ENCODE results near the gene C2orf80. TPM values are rescaled to one million over a fixed set of nuclear protein-coding genes. Genes with fewer than 3 reads are reported as not detected.
A peak's percentile ranks its signal among the peaks of the same experiment; 100 is the strongest.
"Not testable (repeated sequence)": the region's sequence is repeated elsewhere in the genome, so short reads cannot be mapped to it uniquely, and the experiment has no call there.

The C2orf80 gene
- total and polyA plus RNA-seq, 2 experiments from 2014 or later = not detected

DNA sequence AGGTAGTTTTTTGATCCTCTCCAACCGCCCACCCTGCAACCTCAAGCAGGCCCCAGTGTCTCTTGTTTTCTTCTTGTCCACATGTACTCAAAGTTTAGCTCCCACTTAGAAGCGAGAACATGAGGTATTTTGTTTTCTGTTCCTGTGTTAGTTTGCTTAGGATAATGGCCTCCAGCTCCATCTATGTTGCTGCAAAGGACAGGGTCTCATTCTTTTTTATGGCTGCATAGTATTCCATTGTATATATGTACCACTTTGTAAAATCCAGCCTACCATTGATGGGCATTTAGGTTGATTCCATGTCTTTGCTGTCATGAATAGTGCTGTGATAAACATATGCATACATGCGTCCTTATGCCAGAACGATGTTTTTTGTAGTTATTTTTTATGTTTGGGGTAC is 62.7 kb downstream of the C2orf80 start:
- H3K4me3 ChIP-seq = no peak overlapping the region
- no peaks in the 10 kb centered on the region for H3K79me2 ChIP-seq (ENCODE audit: insufficient read depth)
- H3K9me3 ChIP-seq (ENCODE audit: low read depth) = no peaks in the 10 kb centered on the region
- H3K4me2 ChIP-seq (ENCODE audit: unreplicated experiment) = no peak overlapping the region
- H4K20me1 ChIP-seq (ENCODE audit: insufficient read depth) = no peaks in the 10 kb centered on the region
- TF ChIP-seq EZH2phosphoT487 (IDR thresholded peaks at IDR 0.05; ENCODE audit: insufficient read depth, low read depth) (no peak), EZH2 (IDR thresholded peaks at IDR 0.05; ENCODE audit: insufficient read depth, poor library complexity, severe bottlenecking) (no peak)
- no peaks in the 10 kb centered on the region for H3F3A ChIP-seq (ENCODE audit: insufficient read depth)
- peaks cover 31% of the 10 kb centered on the region for H3K27me3 ChIP-seq (replicated peaks; ENCODE audit: insufficient read depth)
- no peaks in the 10 kb centered on the region for H3K9me2 ChIP-seq (ENCODE audit: insufficient read depth)
- no peak for DNase-seq
- H2AFZ ChIP-seq = no peak overlapping the region
- WGBS, 2 experiments (ENCODE audit: low coverage in 1 of 2, low lambda C conversion rate in 2 of 2, missing lambda C conversion rate in 2 of 2) = 57 to 65% methylated on average over 4 of the region's 4 CpGs
- in situ Hi-C loops (cut with MboI) = no loop called here
- H3K36me3 ChIP-seq (ENCODE audit: low read depth) = no peaks in the 10 kb centered on the region
- no peaks in the 10 kb centered on the region for H3K4me1 ChIP-seq (ENCODE audit: insufficient read depth)
- no peak overlapping the region for H3K9ac ChIP-seq
- H3K27ac ChIP-seq = no peak overlapping the region

DNA sequence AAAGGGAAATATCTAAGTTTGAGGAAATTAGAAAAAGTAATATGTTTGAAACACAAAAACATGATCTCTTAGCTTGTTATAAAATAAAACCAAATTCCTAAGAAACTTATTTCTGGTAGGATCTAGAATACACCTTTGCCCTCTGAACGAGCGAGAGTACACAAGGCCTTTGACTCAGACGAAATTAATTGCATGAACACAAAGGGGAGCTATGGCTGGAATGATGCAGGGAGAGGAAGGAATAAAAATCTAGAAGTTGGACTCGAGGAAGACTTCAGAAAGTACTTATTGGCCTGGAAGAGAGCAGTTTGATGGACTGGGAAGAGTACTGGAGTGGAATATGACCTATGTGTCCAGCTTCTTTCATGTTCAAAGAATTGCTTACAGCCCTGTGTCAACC is 64.6 kb downstream of the C2orf80 start:
- no peaks in the 10 kb centered on the region for H3K9me2 ChIP-seq (ENCODE audit: insufficient read depth)
- no peak overlapping the region for H3K4me3 ChIP-seq

GRCh38 chr2:208124013-208124715 is 65.7 kb downstream of the C2orf80 start, which contains the start of gene CRYGD:
Gene CRYGD, minus strand, starts transcription at chr2:208124524. Its CDS starts 51 bp downstream, at chr2:208124473.
- H3F3A ChIP-seq (ENCODE audit: insufficient read depth); H3K4me1 ChIP-seq (ENCODE audit: insufficient read depth); H3K36me3 ChIP-seq (ENCODE audit: low read depth); H4K20me1 ChIP-seq (ENCODE audit: insufficient read depth); H3K79me2 ChIP-seq (ENCODE audit: insufficient read depth); H3K9me2 ChIP-seq (ENCODE audit: insufficient read depth); H3K27ac ChIP-seq; in situ Hi-C loops (cut with MboI); H2AFZ ChIP-seq; H3K9me3 ChIP-seq (ENCODE audit: low read depth); H3K9ac ChIP-seq: not testable (repeated sequence)
- peak; percentile 8 for DNase-seq
- 12% methylated on average over 43 to 46 of the region's 46 CpGs for WGBS, 2 experiments (ENCODE audit: low coverage in 1 of 2, low lambda C conversion rate in 2 of 2, missing lambda C conversion rate in 2 of 2)
- H3K4me2 ChIP-seq (ENCODE audit: unreplicated experiment) = peak within 1 kb of the TSS; percentile 48
- 0 out of 2 replicates have a peak within 1 kb of the TSS, but pooled peaks have one; percentile 19 for H3K4me3 ChIP-seq
- H3K27me3 ChIP-seq (replicated peaks; ENCODE audit: insufficient read depth) = peaks cover 45% of the 10 kb centered on the region

More for the DNA sequence above, 64.6 kb downstream of the C2orf80 start:
- no peaks in the 10 kb centered on the region for H3K9me3 ChIP-seq (ENCODE audit: low read depth)
- WGBS, 2 experiments (ENCODE audit: low coverage in 1 of 2, low lambda C conversion rate in 2 of 2, missing lambda C conversion rate in 2 of 2) = 72 to 73% methylated on average over 4 of the region's 4 CpGs
- H2AFZ ChIP-seq = no peak overlapping the region
- no peak overlapping the region for H3K9ac ChIP-seq
- H3K27me3 ChIP-seq (replicated peaks; ENCODE audit: insufficient read depth) = peaks cover 44% of the 10 kb centered on the region
- no peaks in the 10 kb centered on the region for H3K4me1 ChIP-seq (ENCODE audit: insufficient read depth)
- H3K27ac ChIP-seq = no peak overlapping the region
- peak; percentile 31 for TF ChIP-seq EZH2 (IDR thresholded peaks at IDR 0.05; ENCODE audit: insufficient read depth, poor library complexity, severe bottlenecking)
- TF ChIP-seq EZH2phosphoT487 (IDR thresholded peaks at IDR 0.05; ENCODE audit: insufficient read depth, low read depth) = no peak
- no peaks in the 10 kb centered on the region for H4K20me1 ChIP-seq (ENCODE audit: insufficient read depth)
- in situ Hi-C loops (cut with MboI) = no loop called here
- H3K36me3 ChIP-seq (ENCODE audit: low read depth) = no peaks in the 10 kb centered on the region
- no peak overlapping the region for H3K4me2 ChIP-seq (ENCODE audit: unreplicated experiment)
- no peak for DNase-seq
- H3F3A ChIP-seq (ENCODE audit: insufficient read depth) = no peaks in the 10 kb centered on the region
- no peaks in the 10 kb centered on the region for H3K79me2 ChIP-seq (ENCODE audit: insufficient read depth)

GRCh38 chr2:208122248-208122647 is 67.6 kb downstream of the C2orf80 start:
- H3K4me1 ChIP-seq (ENCODE audit: insufficient read depth) = no peaks in the 10 kb centered on the region
- no peak overlapping the region for H3K9ac ChIP-seq
- no peaks in the 10 kb centered on the region for H3K79me2 ChIP-seq (ENCODE audit: insufficient read depth)
- H3K4me3 ChIP-seq = no peak overlapping the region
- no peaks in the 10 kb centered on the region for H3K36me3 ChIP-seq (ENCODE audit: low read depth)
- no peaks in the 10 kb centered on the region for H4K20me1 ChIP-seq (ENCODE audit: insufficient read depth)
- no peak for TF ChIP-seq EZH2 (IDR thresholded peaks at IDR 0.05; ENCODE audit: insufficient read depth, poor library complexity, severe bottlenecking)
- TF ChIP-seq EZH2phosphoT487 (IDR thresholded peaks at IDR 0.05; ENCODE audit: insufficient read depth, low read depth) = no peak
- H3F3A ChIP-seq (ENCODE audit: insufficient read depth) = no peaks in the 10 kb centered on the region
- 64 to 82% methylated on average over 1 of the region's 1 CpG for WGBS, 2 experiments (ENCODE audit: low coverage in 1 of 2, low lambda C conversion rate in 2 of 2, missing lambda C conversion rate in 2 of 2)
- in situ Hi-C loops (cut with MboI) = no loop called here
- no peak overlapping the region for H3K27ac ChIP-seq
- H3K4me2 ChIP-seq (ENCODE audit: unreplicated experiment) = no peak overlapping the region
- DNase-seq = no peak
- peaks cover 43% of the 10 kb centered on the region for H3K27me3 ChIP-seq (replicated peaks; ENCODE audit: insufficient read depth)
- no peaks in the 10 kb centered on the region for H3K9me2 ChIP-seq (ENCODE audit: insufficient read depth)
- H3K9me3 ChIP-seq (ENCODE audit: low read depth) = no peaks in the 10 kb centered on the region
- no peak overlapping the region for H2AFZ ChIP-seq
